ENCODE results near the gene CNIH1. TPM values are rescaled to one million over a fixed set of nuclear protein-coding genes. Genes with fewer than 3 reads are reported as not detected.
"Not testable (repeated sequence)": the region's sequence is repeated elsewhere in the genome, so short reads cannot be mapped to it uniquely, and the experiment has no call there.

CNIH1 gene
- total RNA-seq, 1 donor from 2014 or later: 111 TPM

DNA sequence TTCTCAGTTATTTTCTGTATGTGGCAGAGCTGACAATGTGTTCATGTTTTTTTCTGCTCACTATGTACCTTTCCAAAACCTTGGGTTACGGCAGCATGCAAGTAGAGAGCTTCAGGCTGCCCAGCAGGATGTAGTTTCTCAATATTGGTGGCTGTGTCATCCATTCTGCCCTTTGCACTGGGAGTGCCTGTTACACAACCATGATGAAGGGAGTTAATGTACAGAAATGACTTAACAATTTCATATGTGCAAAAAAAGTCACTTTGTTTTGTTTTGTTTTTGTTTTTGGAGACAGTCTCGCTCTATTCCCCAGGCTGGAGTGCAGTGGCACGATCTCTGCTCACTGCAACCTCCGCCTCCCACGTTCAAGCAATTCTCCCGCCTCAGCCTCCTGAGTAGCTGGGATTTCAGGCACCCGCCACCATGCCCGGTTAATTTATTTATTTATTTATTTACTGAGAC, 6.1 kb upstream of the CNIH1 start:
- Mint-ChIP-seq H3K36me3 (no peaks in the 10 kb centered on the region), H3K27me3 (peaks cover 9% of the 10 kb centered on the region), H3K9me3 (no peaks in the 10 kb centered on the region), H3K4me1 (ENCODE audit: unreplicated experiment) (peaks cover 46% of the 10 kb centered on the region), H3K4me3 (no peak overlapping the region), H3K27ac (peak overlapping the region; percentile 51)
- DNase-seq (ENCODE audit: extremely low spot score, unreplicated experiment): no peak
- TF ChIP-seq, protein P1, sequence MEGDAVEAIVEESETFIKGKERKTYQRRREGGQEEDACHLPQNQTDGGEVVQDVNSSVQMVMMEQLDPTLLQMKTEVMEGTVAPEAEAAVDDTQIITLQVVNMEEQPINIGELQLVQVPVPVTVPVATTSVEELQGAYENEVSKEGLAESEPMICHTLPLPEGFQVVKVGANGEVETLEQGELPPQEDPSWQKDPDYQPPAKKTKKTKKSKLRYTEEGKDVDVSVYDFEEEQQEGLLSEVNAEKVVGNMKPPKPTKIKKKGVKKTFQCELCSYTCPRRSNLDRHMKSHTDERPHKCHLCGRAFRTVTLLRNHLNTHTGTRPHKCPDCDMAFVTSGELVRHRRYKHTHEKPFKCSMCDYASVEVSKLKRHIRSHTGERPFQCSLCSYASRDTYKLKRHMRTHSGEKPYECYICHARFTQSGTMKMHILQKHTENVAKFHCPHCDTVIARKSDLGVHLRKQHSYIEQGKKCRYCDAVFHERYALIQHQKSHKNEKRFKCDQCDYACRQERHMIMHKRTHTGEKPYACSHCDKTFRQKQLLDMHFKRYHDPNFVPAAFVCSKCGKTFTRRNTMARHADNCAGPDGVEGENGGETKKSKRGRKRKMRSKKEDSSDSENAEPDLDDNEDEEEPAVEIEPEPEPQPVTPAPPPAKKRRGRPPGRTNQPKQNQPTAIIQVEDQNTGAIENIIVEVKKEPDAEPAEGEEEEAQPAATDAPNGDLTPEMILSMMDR (conservative IDR thresholded peaks at IDR 0.05): no peak

DNA sequence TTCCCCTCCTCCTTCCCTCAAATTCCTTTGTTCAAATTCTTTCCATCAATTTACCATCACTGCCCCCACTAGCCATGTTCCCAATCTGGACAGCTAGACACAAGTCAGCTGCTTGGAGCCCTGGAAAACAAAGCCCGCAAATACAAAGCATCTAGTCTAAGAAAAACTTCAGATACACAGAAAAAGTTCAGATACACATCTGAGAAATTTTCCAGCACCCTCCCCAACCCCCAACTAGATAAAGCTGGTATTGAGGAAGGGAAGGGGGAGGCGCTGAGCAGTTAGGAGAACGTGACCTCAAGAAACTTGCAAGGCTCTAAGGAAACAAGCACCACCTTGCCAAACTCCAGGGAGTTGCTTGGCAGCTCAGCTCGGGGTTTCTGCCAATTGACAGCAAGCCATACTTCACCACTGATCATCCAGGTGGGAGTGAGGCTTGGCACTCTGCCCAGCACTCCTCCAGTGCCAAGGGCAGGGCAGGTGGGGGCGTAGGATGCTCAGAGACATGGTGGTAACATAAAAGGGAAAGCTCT, 5.1 kb upstream of the CNIH1 start:
- H3K4me1 Mint-ChIP-seq (ENCODE audit: unreplicated experiment): peaks cover 53% of the 10 kb centered on the region
- peaks cover 9% of the 10 kb centered on the region for H3K27me3 Mint-ChIP-seq
- no peak for DNase-seq (ENCODE audit: extremely low spot score, unreplicated experiment)
- peak overlapping the region; percentile 18 for H3K27ac Mint-ChIP-seq
- no peaks in the 10 kb centered on the region for H3K9me3 Mint-ChIP-seq
- TF ChIP-seq, protein P1 (conservative IDR thresholded peaks at IDR 0.05): no peak
- no peaks in the 10 kb centered on the region for H3K36me3 Mint-ChIP-seq
- peak overlapping the region; percentile 57 for H3K4me3 Mint-ChIP-seq

DNA sequence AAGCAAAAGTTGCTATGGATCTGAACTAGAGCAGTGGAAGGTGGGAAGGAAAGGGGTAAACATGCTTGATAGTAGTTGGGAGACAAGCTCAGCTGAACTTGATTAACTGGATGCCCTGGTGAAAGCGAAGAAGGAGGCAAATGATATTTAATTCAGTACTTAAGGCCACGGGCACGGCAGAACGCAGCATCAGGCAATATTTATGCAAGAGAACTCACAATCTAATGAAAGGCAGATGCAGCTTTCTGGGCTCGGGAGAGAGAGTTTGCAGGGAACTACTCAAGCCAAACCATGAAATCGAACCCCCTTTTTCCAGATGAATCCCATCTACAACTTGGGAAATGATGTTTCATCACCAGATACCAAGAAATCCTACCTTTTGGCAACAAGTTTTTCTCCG, 3.5 kb upstream of the CNIH1 start:
- Mint-ChIP-seq H3K27ac (no peak overlapping the region), H3K4me3 (no peak overlapping the region), H3K27me3 (peaks cover 9% of the 10 kb centered on the region), H3K36me3 (peaks cover 8% of the 10 kb centered on the region), H3K4me1 (ENCODE audit: unreplicated experiment) (peaks cover 54% of the 10 kb centered on the region), H3K9me3 (no peaks in the 10 kb centered on the region)
- no peak for DNase-seq (ENCODE audit: extremely low spot score, unreplicated experiment)
- TF ChIP-seq, protein P1 (conservative IDR thresholded peaks at IDR 0.05): no peak

DNA sequence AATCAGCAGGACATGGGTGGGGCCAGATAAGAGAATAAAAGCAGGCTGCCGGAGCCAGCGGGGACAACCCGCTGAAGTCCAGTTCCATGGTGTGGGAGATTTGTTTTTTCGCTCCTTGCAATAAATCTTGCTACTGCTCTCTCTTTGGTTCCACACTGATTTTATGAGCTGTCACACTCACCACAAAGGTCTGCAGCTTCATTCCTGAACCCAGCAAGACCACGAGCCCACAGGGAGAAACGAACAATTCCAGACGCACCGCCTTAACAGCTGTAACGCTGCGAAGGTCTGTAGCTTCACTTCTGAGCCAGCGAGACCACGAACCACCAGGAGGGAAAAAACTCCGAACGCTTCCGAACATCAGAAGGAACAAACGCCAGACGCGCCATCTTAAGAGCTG, 2.8 kb upstream of the CNIH1 start:
- no peak for DNase-seq (ENCODE audit: extremely low spot score, unreplicated experiment)
- Mint-ChIP-seq H3K27ac (no peak overlapping the region), H3K4me3 (no peak overlapping the region), H3K36me3 (peaks cover 12% of the 10 kb centered on the region), H3K27me3 (peaks cover 6% of the 10 kb centered on the region), H3K9me3 (no peaks in the 10 kb centered on the region), H3K4me1 (ENCODE audit: unreplicated experiment) (peaks cover 55% of the 10 kb centered on the region)
- TF ChIP-seq, protein P1 (conservative IDR thresholded peaks at IDR 0.05): no peak

DNA sequence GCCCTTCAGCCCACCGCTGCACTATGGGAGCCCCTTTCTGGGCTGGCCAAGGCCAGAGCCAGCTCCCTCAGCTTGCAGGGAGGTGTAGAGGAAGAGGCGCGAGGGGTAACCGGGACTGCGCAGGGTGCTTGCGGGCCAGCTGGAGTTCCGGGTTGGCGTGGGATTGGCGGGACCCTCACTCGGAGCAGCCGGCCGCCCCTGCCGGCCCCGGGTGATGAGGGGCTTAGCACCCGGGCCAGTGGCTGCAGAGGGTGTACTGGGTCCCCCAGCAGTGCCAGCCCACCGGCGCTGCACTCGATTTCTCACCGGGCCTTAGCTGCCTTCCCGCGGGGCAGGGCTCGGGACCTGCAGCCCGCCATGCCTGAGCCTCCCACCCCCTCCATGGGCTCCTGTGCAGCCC, 1.8 kb upstream of the CNIH1 start:
- not testable (repeated sequence) for H3K27me3 Mint-ChIP-seq; DNase-seq (ENCODE audit: extremely low spot score, unreplicated experiment); H3K27ac Mint-ChIP-seq; H3K4me3 Mint-ChIP-seq; H3K9me3 Mint-ChIP-seq
- Mint-ChIP-seq H3K36me3 (peaks cover 16% of the 10 kb centered on the region), H3K4me1 (ENCODE audit: unreplicated experiment) (peaks cover 57% of the 10 kb centered on the region)

DNA sequence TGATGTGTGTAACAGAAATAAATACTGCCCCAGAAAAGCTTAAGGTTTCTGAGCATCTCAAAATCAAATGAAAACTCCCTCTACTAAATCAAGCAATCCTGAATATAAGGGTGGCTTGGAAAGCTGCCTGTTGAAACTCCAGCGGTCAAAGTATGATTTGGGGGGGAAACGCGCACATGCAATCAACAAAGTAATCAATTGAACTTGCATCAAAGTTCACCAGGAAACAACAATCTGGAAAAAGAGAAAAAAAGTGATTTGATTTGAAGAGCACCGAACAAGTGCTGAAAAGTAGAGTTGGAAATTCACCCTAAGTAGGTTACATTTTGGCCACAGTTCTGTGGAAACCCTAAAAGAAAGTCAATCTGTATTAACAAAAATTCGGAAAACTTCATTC, 700 bp downstream of the CNIH1 start:
- H3K4me3 Mint-ChIP-seq: peak overlapping the region; percentile 96
- TF ChIP-seq, protein P1 (conservative IDR thresholded peaks at IDR 0.05): no peak
- H3K9me3 Mint-ChIP-seq: no peaks in the 10 kb centered on the region
- H3K27ac Mint-ChIP-seq: peak overlapping the region; percentile 94
- H3K36me3 Mint-ChIP-seq: peaks cover 22% of the 10 kb centered on the region
- DNase-seq (ENCODE audit: extremely low spot score, unreplicated experiment): no peak
- H3K4me1 Mint-ChIP-seq (ENCODE audit: unreplicated experiment): peaks cover 57% of the 10 kb centered on the region
- no peaks in the 10 kb centered on the region for H3K27me3 Mint-ChIP-seq
